Measurements from ENCODE around the gene PDCD5.
A peak's percentile ranks its signal among the peaks of the same experiment; 100 is the strongest.
"Not testable (repeated sequence)": the region's sequence is repeated elsewhere in the genome, so short reads cannot be mapped to it uniquely, and the experiment has no call there.

Gene PDCD5, protein sequence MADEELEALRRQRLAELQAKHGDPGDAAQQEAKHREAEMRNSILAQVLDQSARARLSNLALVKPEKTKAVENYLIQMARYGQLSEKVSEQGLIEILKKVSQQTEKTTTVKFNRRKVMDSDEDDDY

DNA sequence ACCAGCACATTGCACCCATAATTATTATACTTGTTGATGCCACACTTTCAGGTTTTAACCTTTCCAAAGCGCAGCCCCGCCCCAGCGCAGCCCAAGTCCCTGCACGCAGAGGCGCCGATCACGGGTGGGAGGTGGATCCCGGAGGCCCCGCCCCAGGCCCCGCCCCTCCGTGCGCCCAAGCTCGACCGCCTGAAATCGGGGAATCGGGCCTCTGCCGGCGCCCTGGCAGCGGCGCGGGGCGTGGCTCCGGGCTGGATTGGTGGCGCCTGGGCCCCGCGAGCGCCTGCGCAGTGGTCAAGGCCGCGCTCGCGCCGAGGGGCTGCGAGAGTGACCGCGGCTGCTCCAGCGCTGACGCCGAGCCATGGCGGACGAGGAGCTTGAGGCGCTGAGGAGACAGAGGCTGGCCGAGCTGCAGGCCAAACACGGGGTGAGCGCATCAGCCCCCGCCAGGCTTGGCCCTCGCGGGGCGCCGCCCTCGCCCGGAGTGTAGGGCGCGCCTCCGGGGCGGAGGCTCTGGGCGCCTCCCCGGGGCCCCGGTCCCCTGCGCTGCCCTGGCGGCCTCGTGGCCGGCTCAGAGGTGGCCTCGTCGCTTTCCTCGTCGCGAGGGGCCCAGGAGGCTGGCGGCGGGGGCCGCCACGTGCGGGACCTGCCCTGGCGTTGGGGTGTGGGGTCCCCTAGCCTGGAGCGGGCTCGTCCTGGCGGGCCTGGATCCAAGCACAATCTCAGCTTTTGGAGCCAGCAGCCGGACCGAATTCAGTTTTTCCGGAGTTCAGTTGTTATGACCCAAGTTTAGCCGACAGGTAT is at the start of gene PDCD5:
Gene PDCD5 (plus strand): TSS at position 290 of the 804 bp plus-strand sequence. CDS start 72 bp downstream, at position 362.
- DNase-seq, result peak; percentile 96

DNA sequence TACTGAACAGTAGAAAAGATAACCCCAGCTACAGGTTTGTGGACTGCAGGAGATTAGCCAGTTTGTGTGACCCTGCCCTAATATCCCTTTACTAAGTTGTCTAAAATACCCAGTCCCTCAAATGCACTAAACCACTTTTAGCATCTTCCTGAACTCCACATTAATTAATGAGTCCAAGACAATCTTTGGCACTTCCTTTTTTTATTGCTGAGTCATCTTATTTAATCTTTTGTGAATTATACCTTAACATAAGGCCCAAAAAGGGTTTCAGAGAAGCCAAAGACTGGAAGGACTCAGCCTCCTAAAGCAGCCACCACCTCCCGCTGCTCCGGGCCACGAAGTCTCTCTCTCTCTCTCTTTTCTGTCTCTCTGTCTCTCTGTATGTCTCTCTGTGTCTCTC is 48.8 kb upstream of the PDCD5 start:
- DNase-seq, result no peak

DNA sequence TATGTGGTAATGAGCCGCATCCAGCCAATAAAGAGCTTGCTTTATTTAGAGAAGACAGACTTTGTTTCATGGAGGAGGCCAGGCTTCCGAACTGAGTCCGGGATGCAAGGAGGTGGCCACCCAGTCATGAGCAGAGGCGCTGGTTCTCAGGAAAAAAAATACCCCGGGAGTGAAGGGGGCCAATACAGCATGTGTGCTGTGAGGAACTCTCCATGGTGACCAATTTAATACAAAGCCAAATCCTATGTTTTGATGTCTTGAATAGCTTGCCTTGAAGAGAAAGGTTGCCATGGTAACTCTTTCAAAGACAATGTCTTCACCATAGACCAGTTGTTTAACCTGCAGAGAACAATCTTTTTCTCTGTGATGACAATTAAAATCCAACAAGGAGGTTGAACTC is 43.4 kb upstream of the PDCD5 start:
- no peak for DNase-seq

DNA sequence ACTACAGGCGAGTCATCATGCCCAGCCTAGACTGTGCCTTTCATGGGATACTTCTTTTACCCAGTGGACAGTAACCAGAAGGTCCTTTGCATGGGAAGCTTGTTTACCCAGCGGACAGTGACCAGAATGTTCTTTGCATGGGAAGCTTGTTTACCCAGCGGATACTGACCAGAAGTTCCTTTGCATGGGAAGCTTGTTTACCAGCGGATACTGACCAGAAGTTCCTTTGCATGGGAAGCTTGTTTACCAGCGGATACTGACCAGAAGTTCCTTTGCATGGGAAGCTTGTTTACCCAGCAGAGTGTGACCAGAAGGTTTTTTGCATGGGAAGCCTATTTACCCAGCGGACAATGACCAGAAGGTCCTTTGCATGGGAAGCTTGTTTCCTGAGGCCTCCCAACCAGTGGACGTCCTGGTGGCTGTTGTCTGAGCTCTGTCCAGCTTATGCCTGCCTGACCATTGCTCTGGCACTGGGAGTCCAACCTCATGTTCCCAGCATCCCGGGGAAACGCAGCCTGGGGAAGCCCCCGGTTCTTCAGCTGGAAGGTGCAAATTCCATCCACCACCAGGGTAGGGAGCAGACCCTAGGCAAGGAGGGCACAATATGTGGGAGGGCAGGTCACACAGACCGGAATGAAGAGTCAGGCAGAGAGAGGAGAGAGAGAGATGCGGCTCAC is 41.6 kb upstream of the PDCD5 start:
- DNase-seq, result no peak

DNA sequence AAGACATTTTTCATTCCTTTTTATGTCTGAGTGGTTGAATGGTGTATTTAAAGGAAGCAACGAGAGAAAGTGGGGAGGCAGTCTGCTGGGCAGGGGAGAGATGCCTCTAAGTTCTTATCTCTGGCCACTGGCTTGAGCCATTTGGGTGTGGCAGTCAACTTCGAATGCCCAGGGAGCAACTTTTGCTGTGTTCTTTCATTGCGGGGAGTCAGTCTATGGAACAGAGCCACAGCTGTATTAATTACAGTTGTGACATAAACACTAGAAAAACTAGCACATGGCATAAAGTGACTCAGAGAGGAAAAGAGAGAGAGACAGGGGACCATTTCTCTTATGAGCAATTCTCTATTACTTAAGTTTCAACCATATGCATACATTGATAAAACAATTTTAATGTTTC is 40.4 kb upstream of the PDCD5 start:
- no peak for DNase-seq

DNA sequence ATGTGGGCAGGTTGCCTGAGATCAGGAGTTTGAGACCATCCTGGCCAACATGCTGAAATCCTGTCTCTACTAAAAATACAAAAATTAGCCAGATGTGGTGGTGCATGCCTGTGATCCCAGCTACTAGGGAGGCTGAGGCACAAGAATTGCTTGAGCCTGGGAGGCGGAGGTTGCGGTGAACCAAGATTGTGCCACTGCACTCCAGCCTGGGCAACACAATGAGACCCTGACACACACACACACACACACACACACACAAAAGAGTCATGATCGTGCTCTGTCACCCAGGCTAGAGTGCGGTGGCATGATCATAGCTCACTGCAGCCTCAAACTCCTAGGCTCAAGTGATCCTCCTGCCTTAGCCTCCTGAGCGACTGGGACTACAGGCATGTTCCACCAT is 39.6 kb upstream of the PDCD5 start:
- not testable (repeated sequence) for DNase-seq

DNA sequence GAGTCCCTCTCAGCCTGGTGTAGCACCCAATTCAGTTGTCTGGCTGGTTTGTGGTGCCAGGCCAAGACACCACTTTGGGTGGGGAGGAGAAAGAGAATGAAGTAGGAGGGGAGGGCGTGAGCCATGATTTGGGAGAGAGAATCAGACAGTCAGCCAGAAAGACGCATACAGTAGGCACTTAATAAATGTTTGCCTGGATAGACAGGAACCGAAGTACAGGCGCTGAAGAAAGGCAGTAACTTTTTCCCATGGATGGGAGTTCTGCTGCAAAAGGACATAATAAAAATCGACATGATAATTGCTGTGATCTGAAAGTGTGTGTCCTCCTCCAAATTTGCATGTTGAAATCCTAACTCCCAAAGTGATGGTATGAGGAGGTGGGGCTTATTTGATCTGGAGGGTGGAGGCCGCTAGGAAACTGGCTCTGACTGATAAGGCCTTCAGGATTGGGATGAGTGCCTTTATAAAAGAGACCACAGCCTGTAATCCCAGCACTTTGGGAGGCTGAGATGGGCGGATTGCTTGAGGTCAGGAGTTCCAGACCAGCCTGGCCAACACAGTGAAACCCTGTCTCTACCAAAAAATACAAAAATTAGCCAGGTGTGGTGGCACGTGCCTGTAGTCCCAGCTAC is 38.4 kb upstream of the PDCD5 start:
- no peak for DNase-seq

DNA sequence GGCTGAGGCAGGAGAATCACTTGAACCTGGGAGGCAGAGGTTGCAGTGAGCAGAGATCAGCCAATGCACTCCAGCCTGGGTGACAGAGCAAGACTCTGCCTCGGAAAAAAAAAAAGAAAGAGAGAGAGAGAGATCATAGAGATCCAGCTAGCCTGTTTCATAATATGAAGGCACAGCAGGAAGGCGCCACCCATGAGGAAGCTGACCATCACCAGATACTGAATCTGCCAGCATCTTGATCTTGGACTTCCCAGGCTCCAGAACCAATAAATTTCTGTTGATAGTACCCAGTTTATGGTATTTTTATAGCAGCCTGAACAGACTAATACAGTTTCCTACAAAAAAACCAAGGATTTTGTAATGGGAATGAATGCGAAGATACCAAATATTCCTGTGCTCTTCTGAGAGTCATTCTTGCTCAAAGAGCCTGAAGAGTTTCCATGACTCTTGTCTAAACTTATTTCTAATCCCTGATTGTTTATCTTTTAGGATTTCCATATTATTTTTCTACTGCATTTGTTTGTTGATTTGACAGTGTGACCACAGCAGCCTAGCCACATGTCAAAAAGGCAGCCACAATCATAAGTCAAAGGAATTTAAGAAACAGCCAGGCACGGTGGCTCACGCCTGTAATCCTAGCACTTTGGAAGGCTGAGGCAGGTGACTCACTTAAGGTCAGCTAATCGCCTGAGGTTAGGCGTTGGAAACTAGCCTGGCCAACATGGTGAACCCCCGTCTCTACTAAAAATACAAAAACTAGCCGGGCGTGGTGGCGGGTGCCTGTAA is 37.7 kb upstream of the PDCD5 start:
- no peak for DNase-seq

DNA sequence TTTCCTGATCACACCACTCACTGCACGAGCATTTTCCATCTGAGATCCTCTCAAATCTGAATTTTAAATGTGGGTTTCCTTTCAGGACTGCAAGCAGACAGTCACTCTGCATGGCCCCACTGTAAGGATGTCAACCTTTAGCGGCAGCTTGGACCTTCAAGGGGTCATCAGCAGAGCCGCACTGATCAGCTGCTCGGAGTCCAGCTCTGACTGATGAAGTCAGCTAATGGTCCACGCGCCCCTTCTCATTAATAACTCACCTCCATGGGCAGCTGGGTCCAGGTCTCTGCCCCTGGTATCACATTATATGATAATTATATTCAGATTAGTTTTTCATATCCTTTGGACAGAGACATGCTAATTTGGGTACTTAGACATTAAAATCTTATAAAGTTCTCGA is 36.1 kb upstream of the PDCD5 start:
- DNase-seq, result no peak

DNA sequence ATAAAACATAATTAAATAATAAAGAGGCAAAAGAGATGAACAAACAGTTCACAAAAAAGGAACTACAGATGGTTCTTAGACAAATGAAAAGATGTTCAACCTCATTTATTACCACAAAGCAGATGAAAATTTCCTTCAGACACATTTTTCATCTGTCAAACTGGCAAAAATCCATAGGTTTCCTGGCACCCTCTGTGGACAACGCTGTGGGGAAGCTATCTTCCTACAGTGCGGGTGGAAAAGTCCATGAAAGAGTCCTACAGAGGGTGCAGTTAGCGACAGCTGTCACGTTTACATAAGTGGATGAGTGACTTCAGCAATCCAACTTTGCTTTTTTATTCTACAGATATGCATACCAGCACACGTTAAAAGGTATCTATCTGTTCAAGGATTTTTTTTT is 30.3 kb upstream of the PDCD5 start:
- DNase-seq, result no peak

DNA sequence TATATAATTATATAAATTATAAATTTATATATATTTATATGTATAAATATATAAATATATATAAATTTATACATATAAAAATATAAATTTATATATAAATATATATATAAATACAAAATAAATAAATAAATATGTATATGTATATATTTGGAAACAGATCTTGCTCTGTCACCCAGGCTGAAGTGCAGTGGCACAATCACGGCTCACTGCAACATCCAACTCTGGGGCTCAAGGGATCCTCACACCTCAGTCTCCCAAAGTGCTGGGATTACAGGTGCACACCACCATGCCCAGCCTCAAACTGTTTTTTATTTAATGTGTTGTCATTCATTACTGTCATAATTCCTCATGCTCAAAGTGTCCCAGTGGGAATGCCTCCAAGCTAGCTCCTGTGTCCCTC is 25.2 kb upstream of the PDCD5 start:
- DNase-seq, result no peak

DNA sequence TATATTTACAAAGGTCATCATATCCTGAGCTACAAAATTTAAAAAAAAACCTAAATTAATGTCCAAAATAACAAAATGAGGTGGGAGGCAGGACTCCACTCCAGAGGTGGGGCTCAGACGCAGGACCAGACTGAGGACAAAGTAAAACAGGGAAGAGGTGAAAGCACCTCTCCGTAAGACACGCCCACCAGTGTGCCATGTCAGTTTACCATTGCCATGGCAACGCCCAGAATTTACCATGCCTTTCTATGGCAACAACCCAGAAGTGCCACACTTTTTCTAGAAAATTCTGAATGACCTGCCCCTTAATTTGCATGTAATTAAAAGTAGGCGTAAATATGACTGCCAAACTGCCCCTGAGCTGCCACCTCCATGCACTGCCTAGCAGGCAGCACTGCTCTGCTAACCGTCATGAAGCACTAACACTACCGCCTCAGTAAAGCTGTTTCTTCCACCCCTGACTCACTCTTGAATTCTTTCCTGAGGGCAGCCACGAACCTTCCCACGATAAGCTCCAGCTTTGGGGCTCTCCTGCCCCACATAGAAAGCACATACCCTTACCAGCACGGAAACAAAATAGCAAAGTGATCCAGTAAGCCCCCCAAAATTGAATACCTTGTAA is 22.3 kb upstream of the PDCD5 start:
- DNase-seq, result no peak

DNA sequence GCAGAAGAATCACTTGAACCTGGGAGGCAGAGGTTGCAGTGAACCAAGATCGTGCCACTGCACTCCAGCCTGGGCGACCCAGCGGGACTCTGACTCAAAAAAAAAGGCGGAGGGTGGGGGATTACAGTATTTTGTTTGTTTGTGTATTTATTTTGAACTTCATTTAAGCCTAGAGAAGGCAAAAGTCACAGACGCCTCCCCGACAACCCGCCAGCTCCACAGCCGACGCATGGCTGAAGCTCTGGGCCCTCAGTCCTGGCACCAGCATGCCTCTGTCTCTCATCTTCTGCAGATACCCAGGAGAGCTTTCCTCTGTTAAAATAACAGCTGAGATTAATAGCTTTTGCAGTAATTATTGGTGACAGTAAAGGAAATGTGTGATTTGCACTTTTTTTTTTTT is 17.2 kb upstream of the PDCD5 start:
- DNase-seq, result no peak

DNA sequence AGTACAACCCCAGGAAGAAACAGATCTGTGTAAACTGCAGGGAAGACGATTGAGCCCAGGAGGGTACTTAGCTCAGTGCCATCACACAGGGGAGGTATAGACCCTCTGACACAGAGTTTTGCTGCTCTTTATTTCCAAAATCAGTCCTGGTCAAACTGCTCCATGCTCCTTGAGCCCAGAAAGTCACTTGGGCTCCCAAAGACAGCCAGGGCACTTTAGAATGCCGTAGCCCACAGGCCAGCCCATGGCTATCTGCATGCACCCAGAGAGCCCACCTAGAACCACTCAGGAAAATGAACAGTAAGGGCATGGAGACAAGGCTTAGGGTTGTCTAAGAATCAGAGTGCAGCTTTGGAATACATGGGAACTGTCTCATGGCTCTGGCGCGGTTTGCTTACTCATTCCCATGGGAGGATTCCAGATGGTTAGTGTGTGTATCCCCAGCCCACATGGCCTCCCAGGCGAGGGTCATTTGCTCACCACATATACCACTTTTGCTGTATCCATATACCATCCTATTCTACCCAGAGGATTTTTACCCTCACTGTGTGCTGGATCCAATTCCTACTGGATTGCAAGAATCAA is 14.7 kb upstream of the PDCD5 start:
- DNase-seq, result no peak

DNA sequence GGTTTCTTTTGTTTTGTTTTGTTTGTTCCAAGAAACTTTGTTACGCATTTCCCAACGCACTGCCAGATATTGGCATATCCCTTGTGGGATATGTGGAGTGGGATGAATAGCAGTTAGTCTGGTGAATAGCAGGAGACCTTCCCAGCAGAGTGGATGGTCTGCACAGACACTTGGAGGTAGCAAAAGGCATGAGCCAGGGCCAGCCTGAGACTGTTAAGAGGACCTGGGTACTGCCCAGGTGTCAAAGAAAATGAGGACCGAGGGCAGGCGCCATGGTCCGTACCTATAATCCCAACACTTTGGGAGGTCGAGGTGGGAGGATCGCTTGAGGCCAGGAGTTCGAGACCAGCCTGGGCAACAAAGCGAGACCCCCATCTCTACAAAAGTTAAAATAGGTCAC is 13.5 kb upstream of the PDCD5 start:
- DNase-seq, result no peak

DNA sequence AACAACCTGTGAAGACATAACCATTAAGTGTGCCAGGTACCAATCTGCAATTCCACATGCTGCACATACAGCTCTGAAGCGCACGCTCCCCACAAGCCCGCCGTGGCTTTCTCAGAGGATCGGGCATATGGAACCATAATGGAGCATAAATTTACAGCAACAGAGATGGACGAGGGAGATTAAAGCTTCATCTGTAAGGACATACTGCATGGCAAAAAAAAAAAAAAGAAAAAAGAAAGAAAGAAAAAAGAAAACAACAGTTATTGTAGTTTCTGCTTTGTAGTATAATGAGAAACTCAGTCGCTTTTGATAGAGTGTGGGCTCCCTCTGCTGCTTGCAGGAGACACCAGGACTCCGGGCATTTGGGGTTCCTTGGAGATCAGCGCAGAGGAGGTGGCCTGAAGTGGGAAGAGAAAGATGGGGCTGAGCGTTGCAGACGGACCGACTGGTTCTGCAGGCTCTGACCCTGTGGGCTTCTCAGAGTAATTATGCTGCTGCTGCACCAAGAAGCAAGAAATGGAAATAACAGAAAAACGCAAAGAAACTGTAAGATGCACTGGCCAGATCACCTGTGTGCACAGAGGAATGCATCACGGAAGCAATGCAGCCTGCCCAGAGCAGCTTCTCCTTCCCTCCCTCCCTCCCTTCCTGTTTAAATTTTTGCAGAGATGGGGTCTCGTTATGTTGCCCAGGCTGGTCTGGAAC is 10.8 kb upstream of the PDCD5 start:
- DNase-seq, result peak; percentile 29

DNA sequence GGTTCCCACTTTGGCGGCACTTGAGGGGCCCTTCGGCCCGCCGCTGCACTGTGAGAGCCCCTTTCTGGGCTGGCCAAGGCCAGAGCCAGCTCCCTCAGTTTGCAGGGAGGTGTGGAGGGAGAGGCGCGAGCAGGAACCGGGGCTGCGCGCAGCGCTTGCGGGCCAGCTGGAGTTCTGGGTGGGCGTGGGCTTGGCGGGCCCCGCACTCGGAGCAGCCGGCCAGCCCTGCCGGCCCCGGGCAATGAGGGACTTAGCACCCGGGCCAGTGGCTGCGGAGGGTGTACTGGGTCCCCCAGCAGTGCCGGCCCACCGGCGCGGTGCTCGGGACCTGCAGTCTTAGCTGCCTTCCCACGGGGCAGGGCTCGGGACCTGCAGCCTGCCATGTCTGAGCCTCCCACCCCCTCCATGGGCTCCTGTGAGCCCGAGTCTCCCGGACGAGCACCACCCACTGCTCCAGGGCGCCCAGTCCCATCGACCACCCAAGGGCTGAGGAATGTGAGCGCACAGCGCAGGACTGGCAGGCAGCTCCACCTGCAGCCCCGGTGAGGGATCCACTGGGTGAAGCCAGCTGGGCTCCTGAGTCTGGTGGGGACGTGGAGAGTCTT is 9.4 kb upstream of the PDCD5 start:
- not testable (repeated sequence) for DNase-seq

DNA sequence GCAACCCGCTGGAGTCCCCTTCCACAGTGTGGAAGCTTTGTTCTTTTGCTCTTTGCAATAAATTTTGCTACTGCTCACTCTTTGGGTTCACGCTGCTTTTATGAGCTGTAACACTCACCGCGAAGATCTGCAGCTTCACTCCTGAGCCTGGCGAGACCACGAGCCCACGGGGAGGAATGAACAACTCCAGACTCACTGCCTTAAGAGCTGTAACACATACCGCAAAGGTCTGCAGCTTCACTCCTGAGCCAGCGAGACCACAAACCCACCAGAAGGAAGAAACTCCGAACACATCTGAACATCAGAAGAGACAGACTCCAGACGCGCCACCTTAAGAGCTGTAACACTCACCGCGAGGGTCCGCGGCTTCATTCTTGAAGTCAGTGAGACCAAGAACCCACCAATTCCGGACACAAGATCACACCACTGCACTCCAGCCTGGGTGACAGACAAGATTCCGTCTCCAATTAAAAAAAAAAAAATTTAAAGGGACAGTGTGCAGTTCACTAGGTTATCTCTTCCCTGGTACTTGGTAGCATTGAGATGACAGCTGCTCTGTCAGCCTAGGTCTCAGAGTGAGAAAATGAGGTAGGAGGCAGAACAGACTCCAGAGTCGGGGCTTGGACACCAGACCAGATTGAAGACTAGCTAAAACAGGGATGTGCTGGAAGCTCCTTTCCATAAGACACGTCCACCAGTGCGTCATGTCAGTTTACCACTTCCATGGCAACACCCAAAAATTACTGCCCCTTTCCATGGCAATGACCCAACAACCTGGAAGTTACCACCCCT is 8.1 kb upstream of the PDCD5 start:
- DNase-seq, result not testable (repeated sequence)

DNA sequence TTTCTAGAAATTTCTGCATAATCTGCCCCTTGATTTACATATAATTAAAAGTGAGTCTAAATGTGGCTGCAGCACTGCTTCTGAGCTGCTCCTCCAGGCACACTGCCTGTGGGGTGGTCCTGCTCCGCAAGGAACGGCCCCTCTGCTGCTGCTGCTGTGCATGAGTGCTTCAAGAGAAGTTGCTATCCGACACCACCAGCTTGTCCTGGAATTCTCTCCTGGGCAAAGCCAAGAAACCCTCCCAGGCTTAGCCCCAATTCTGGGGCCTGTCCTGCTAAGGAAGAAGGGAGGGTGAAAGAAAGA is 7.5 kb upstream of the PDCD5 start:
- no peak for DNase-seq

DNA sequence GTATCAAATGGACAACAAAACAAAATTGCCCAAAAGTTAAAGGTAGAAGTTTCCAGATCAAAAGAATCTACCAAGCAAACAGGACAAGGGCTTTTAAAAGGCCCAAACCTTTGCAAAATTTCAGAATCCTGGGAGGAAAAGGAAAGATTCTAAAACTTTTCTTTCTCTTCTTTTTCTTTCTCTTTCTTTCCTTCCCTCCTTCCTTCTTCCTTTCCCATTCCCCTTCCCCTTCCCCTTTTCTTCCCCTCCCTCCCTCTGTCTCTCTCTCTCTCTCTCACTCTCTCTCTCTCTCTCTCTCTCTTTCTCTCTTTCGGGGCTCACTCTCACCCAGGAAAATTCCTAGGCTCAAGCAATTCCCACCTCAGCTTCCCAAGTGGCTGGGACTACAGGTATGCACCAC is 4.2 kb upstream of the PDCD5 start:
- no peak for DNase-seq

All from activated T-cell treated with anti-CD3 and anti-CD28 coated beads for 4 hours (primary cell).